ENCODE measurements around the gene CROCC. TPM values are rescaled to one million over a fixed set of nuclear protein-coding genes. Genes with fewer than 3 reads are reported as not detected.
A peak's percentile ranks its signal among the peaks of the same experiment; 100 is the strongest.
"Not testable (repeated sequence)": the region's sequence is repeated elsewhere in the genome, so short reads cannot be mapped to it uniquely, and the experiment has no call there.

The CROCC gene
- total RNA-seq, 3 donors from 2014 or later, result 20.0 to 24.7 (median 20.3) TPM

DNA sequence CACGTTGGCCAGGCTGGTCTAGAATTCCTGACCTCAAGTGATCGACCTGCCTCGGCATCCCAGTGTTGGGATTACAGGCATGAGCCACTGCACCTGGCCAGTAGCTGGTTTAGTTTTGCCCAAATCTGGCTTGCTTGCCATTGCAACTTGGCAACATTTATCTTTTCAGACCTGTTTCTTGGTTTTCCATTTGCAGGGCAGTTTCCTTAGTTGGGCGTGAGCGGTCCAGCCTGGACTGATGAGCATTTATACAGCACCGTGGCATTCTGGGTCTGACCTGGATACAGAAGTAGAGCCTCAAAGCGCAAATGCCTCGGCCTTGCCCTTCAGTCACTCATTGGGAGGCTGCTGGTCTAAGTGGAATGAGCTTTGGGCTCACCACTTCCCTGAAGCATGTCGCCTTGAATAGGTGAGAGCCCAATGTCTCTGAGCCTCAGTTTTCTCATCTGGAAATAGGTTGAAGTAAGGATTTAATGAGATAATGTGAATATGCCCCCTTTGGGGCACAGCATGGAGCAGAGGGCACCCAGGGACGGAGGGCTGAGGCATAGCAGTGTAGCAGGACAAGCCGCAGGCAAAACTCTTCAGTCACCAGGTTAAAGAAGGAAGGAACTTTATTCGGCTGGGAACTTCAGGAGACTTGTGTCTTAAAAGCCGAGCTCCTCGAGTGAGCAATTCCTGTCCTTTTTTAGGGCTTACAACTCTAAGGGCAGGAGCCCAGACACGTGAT, 2.6 kb upstream of the CROCC start:
- not testable (repeated sequence) for DNase-seq; H3K36me3 Mint-ChIP-seq (ENCODE audit: insufficient read depth); H3K9me3 Mint-ChIP-seq; H3K27me3 Mint-ChIP-seq (ENCODE audit: low read depth); ATAC-seq; H3K4me3 Mint-ChIP-seq
- peaks cover 35% of the 10 kb centered on the region for H3K4me1 Mint-ChIP-seq (ENCODE audit: low read depth)

- Mint-ChIP-seq H3K27me3 (ENCODE audit: low read depth) (no peaks in the 10 kb centered on the region), H3K4me1 (ENCODE audit: low read depth) (peaks cover 24% of the 10 kb centered on the region), H3K36me3 (ENCODE audit: insufficient read depth) (peaks cover 1% of the 10 kb centered on the region), H3K4me3 (no peak overlapping the region), H3K9me3 (no peaks in the 10 kb centered on the region)
- ATAC-seq (no peak), DNase-seq (no peak)
Measured at GRCh38 chr1:16920951-16921350, 780 bp upstream of the CROCC start.

DNA sequence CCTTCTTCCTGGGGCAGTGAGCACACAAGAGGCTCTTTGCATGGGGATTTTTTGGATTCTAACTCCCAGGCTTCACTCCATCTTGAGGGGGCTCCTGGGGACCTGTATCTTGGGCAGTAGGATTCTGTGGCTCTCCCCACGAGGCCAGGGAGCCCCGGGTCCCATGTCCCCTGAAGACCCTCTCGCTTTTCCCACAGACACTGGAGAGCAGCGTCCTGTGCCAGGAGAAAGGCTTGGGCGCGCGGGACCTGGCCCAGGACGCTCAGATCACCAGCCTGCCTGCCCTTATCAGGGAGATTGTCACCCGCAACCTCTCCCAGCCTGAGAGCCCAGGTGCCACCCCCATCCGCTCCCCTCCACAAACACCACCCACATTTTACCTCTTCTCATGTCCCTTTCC, 735 bp downstream of the CROCC start:
- Mint-ChIP-seq H3K36me3 (ENCODE audit: insufficient read depth) (peaks cover 1% of the 10 kb centered on the region), H3K9me3 (no peaks in the 10 kb centered on the region), H3K27me3 (ENCODE audit: low read depth) (no peaks in the 10 kb centered on the region), H3K4me1 (ENCODE audit: low read depth) (peaks cover 21% of the 10 kb centered on the region), H3K4me3 (no peak overlapping the region)
- ATAC-seq (no peak), DNase-seq (no peak)

DNA sequence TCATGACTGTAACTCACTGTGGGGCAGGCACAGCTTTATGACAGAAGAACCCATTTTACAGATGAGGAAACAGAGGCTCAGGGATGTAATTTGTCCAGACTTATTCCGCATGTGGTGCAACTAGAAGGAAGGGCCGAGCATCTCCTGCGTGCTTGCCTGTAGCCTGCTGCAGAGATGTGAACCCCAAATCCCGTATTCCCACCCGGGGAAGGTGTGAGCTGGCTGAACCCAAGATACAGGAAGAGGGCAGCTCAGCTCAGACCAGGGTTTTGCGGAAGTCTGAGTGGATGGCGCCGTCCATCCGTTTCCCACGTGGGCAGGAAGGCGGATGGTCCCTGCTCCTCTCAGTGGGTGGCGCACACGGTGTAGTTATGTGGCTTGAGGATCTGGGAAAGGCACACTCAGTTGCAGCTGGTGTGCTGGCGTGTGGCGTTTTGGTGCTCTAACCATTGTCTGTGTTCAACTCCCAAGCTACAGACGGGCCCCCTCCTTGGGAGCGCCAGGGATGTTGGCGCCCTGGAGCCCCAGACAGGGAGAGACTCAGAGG, 1.2 kb downstream of the CROCC start:
- no peak overlapping the region for H3K4me3 Mint-ChIP-seq
- H3K9me3 Mint-ChIP-seq, result no peaks in the 10 kb centered on the region
- H3K27me3 Mint-ChIP-seq (ENCODE audit: low read depth), result no peaks in the 10 kb centered on the region
- ATAC-seq (no peak), DNase-seq (no peak)
- peaks cover 21% of the 10 kb centered on the region for H3K4me1 Mint-ChIP-seq (ENCODE audit: low read depth)
- peaks cover 1% of the 10 kb centered on the region for H3K36me3 Mint-ChIP-seq (ENCODE audit: insufficient read depth)

DNA sequence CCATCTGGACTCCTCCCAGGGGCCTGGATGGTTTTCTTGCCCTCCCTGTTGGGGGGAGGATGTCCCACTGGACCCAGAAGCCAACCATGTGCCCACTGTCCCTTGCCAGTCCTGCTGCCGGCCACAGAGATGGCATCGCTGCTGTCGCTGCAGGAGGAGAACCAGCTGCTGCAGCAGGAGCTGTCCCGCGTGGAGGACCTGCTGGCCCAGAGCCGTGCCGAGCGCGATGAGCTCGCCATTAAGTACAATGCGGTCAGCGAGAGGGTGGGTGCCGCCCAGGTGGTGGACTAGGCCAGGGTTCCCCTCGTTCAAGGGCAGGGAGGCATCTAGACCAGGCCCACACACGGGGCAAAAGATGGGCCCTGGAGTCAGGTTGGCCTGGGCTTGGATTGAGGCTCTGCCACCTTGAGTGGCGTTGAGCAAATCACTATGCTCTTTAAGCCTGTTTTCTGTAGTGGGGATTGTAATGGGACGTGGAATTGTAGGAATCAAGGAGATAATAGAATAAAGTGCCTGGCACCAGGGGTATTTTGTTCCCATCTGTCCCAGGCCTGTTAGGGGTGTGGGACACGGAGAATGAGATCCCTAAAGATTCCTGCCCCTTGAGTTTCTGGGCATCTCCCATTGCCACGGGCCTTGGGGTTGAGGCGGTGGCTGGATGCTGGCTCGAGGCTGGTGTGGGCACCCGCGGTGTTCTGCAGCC, 2.6 kb downstream of the CROCC start:
- peaks cover 21% of the 10 kb centered on the region for H3K4me1 Mint-ChIP-seq (ENCODE audit: low read depth)
- DNase-seq, result no peak
- H3K4me3 Mint-ChIP-seq, result no peak overlapping the region
- H3K9me3 Mint-ChIP-seq, result no peaks in the 10 kb centered on the region
- no peak for ATAC-seq
- peaks cover 1% of the 10 kb centered on the region for H3K36me3 Mint-ChIP-seq (ENCODE audit: insufficient read depth)
- H3K27me3 Mint-ChIP-seq (ENCODE audit: low read depth), result no peaks in the 10 kb centered on the region

- ATAC-seq (no peak), DNase-seq (no peak)
- H3K4me3 Mint-ChIP-seq, result no peak overlapping the region
- H3K36me3 Mint-ChIP-seq (ENCODE audit: insufficient read depth), result peaks cover 1% of the 10 kb centered on the region
- no peaks in the 10 kb centered on the region for H3K9me3 Mint-ChIP-seq
- no peaks in the 10 kb centered on the region for H3K27me3 Mint-ChIP-seq (ENCODE audit: low read depth)
- peaks cover 21% of the 10 kb centered on the region for H3K4me1 Mint-ChIP-seq (ENCODE audit: low read depth)
Measured at GRCh38 chr1:16924919-16925477, 3.3 kb downstream of the CROCC start.

GRCh38 chr1:16925635-16926490, 4.1 kb downstream of the CROCC start:
- no peak overlapping the region for H3K4me3 Mint-ChIP-seq
- H3K27me3 Mint-ChIP-seq (ENCODE audit: low read depth), result no peaks in the 10 kb centered on the region
- H3K4me1 Mint-ChIP-seq (ENCODE audit: low read depth), result peaks cover 19% of the 10 kb centered on the region
- H3K36me3 Mint-ChIP-seq (ENCODE audit: insufficient read depth), result peaks cover 1% of the 10 kb centered on the region
- DNase-seq (no peak), ATAC-seq (no peak)
- no peaks in the 10 kb centered on the region for H3K9me3 Mint-ChIP-seq

DNA sequence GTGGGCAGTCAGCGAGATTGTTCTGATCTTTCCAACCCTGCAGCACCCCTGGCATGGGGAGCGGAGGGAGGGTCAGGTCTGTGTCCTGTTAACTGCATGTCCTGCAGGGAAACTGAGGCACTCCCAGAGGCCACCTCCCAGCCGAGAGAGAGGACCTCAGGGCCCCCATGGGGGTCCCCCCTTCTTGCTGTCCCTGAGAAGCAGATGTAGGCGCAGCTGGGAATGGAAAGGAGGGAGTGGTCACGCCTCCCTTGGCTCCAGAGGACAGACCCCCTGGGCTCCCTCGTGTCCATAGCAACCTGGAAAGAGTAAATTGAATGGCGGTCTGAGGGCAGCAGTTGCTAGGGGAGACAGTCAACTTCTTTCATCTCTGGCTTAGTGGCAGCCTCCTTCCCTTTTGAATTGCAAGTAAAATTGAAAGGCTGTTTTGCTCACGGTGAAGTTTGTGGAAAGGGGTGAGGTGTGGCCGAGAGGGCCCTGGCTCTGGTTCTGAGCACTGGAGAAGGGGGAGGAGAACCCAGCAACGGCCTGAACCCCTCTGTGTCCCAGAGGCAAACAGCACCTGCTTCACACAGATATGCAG, 4.9 kb downstream of the CROCC start:
- Mint-ChIP-seq H3K27me3 (ENCODE audit: low read depth) (no peaks in the 10 kb centered on the region), H3K36me3 (ENCODE audit: insufficient read depth) (peaks cover 5% of the 10 kb centered on the region), H3K4me1 (ENCODE audit: low read depth) (peaks cover 12% of the 10 kb centered on the region), H3K9me3 (no peaks in the 10 kb centered on the region), H3K4me3 (no peak overlapping the region)
- no peak for ATAC-seq
- no peak for DNase-seq

- Mint-ChIP-seq H3K36me3 (ENCODE audit: insufficient read depth) (peaks cover 5% of the 10 kb centered on the region), H3K9me3 (no peaks in the 10 kb centered on the region), H3K4me3 (no peak overlapping the region), H3K4me1 (ENCODE audit: low read depth) (peaks cover 6% of the 10 kb centered on the region), H3K27me3 (ENCODE audit: low read depth) (no peaks in the 10 kb centered on the region)
- DNase-seq, result no peak
- no peak for ATAC-seq
Measured at GRCh38 chr1:16927256-16927655, 5.5 kb downstream of the CROCC start.

DNA sequence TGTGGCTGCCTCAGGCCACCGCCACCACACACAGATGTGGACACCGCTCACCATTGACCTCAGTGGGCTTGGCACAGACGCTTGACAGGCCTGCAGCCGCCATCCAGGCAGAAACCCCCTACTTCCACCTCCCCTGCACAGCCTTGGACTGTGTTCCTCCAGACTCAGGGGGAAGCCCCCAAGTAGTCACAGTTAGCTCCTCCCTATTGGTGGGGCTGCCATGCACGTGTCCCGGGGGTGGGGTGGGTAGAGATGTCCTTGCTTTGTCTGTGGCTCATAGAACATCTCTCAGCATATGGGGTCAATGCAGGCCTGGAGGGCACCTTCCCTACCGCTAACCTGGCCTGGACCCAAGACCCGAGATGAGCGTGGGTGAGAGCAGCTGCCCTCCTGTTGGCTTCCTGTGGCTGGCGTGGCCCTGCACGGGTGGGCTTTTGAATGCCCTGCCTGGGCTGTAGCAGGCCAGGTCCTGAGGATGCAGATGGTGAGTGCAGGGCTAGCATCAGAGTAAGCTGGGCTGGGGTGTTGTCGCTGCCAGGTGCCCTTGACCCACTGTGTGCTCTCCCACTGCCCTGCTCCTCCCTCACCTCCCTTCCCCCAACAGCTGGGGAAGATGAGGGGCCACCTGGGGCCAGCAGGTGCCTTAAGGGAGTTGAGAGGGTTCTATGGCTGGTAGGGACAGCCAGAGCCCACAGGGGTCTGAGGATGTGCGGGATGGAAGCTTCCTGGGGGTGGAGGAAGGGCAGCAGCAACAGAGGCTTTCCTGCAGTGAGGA, 6.2 kb downstream of the CROCC start:
- DNase-seq (no peak), ATAC-seq (peak; percentile 31 to 52)
- H3K4me1 Mint-ChIP-seq (ENCODE audit: low read depth), result no peaks in the 10 kb centered on the region
- no peak overlapping the region for H3K4me3 Mint-ChIP-seq
- H3K27me3 Mint-ChIP-seq (ENCODE audit: low read depth), result no peaks in the 10 kb centered on the region
- peaks cover 5% of the 10 kb centered on the region for H3K36me3 Mint-ChIP-seq (ENCODE audit: insufficient read depth)
- H3K9me3 Mint-ChIP-seq, result no peaks in the 10 kb centered on the region

DNA sequence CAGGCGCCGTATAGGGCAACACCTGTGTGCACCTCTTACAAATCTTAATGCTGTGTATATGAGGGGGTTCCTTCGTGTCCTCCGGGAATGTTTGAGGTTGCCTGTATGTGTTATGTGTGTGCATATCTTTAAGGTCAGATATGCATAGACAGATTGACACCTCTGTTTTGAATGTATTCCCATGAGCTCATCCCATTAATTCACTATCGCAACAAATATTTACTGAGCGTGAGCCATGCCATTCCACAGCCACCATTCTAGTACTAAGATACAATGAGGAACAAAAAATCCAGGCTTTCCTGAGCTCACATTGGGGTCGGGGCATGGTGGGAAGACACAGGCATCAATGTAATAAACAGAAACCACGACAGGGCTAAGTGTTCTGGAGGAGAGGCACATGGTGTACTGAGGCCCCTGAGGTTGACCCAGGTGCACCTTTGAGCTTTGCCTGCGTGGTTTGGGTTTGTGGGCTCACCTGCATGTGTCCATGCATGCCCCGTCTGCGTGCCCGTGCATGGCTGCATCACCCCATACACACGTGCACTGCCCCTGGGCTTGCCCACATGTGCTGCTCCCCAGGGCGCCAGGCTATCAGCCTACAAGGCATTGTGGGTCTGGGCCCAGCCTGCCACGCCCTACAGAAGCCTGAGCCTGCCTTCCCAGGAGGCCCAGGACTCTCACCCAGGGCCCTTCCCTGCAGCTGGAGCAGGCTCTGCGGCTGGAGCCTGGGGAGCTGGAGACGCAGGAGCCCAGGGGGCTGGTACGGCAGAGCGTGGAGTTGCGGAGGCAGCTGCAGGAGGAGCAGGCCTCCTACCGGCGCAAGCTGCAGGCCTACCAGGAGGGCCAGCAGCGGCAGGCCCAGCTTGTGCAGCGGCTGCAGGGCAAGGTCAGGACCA, 7.7 kb downstream of the CROCC start:
- not testable (repeated sequence) for DNase-seq; H3K27me3 Mint-ChIP-seq (ENCODE audit: low read depth); H3K4me1 Mint-ChIP-seq (ENCODE audit: low read depth); H3K9me3 Mint-ChIP-seq; ATAC-seq; H3K4me3 Mint-ChIP-seq; H3K36me3 Mint-ChIP-seq (ENCODE audit: insufficient read depth)

GRCh38 chr1:16931206-16931934, 9.6 kb downstream of the CROCC start:
- H3K27me3 Mint-ChIP-seq (ENCODE audit: low read depth); ATAC-seq; H3K36me3 Mint-ChIP-seq (ENCODE audit: insufficient read depth); H3K9me3 Mint-ChIP-seq; DNase-seq; H3K4me3 Mint-ChIP-seq; H3K4me1 Mint-ChIP-seq (ENCODE audit: low read depth): not testable (repeated sequence)
